ENCODE measurements around the gene SH2D6.
"Not testable (repeated sequence)": the region's sequence is repeated elsewhere in the genome, so short reads cannot be mapped to it uniquely, and the experiment has no call there.

The SH2D6 gene

DNA sequence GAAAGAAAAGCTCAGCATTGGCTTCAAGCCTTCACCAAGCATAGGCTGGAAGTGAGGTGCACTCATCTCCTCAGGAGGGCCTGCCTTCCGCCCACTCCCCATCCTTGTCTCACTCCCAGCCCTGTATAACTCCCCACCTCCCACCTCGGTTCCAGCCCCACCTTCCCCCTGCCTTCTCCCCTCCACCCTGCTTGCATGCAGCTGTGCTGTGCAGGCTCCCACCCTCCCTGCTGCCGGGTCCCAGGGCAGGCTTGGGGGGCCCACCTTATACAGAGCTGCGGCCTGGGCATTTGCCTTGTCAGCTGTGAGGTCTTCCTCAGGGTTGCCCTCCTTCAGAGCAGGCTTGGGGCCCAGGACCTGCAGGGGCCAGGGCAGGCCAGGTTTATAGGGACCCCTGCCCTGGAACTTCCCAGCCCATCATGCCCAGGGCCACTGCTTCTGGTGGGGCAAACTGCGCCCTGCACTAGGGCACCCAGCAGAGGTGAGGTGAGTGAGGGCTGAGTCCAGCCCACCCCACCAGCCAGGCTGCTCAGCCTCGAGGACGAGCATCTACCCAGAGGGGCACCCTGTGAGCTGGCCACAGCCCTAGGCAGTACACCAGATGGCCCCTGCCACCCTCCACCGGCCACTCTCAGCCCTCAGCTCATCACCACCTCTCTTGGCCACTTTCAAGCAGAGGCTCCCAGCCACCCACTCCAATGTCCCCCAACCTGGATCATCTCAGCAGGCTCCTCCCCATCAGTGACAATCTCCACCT is 19.9 kb upstream of the SH2D6 start:
- no peak for DNase-seq

- DNase-seq = no peak
These were observed 19.4 kb upstream of the SH2D6 start for GRCh38 chr2:85399183-85399455.

DNA sequence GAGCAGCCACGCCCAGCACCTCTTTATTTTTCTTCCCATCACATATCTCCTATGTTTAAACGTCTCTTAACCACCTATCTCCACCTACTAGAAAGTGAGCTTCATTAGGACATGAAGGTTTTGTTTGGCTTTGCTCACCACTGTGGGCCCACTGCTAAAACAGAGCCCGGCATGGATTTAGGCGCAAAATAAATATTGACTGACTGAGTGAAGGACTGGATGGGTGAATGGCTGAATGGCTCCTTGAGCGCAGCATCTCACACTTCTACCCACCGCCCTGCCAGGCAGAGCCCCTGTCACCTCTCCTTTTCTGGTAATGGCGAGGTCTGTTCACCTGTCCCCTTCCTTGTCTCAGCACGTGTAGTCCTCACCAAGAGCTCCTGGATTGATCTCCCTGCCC is 18.5 kb upstream of the SH2D6 start:
- DNase-seq = no peak

- DNase-seq = no peak
These were observed 17.7 kb upstream of the SH2D6 start for GRCh38 chr2:85400541-85401463.

DNA sequence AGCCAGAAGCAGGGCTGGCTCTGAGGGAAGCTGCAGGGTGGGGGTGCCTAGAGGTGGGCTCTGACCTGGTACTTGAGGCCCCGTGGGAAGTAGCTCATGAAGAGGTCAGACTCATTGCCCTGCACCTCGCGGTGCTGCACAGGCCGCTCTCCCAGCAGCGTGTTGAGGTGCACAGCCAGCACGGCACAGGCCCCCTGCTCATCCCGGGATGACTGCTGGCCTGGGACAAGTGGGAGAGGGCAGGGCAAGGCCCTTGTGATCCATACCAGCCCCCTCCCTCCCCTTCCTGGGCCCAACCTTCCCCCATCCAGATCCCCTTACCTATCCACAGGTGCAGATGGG is 17.1 kb upstream of the SH2D6 start:
- DNase-seq = no peak

DNA sequence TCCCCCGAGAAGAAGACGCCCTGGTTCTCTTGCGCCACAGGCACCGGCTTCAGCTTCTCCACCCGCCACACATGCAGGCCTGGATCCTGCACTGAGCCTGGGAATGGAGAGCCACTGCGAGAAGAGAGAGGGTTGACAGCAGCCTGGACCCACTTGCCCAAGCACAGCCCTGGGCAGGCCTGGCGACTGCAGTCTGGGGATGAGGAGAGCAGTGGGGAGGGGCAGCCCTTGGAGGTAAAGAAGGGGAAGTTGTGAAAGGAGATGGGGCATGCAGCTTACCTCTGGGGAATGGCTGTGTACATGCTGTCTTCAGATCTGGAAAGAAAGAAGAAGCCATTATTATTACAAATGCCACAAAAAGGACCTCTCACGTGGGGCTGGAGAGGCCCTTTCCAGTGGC is 16.7 kb upstream of the SH2D6 start:
- DNase-seq = no peak

- DNase-seq = peak in 3 of 5 donors; percentile 29 to 88 (median 52)
These were observed 13.1 kb upstream of the SH2D6 start for GRCh38 chr2:85405201-85406059.

GRCh38 chr2:85409845-85410583 is 8.5 kb upstream of the SH2D6 start, which contains the start of gene CAPG:
Gene CAPG (minus strand): TSS chr2:85410366. CDS start chr2:85402145, 8,221 bp downstream.
- DNase-seq = peak in 2 of 5 donors; percentile 33 to 43

GRCh38 chr2:85410584-85411404 is 7.7 kb upstream of the SH2D6 start:
- DNase-seq = no peak

DNA sequence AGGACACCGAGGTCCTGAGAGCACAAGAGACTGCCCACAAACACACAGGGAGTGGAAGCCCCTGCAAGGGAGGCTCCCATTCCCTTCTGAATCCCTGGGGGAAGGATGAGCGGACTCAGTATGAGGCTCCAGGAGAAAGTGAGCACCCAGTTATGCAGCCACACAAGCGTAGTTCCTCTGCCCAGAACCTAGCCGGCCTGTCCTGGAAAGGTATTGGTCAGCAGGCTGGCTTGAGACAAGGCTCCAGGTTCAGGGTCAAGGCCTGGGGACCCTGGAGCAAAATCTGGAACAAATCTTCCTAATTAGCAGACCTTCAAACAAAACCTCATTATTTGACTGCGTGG is 7.1 kb upstream of the SH2D6 start:
- DNase-seq = no peak

- no peak for DNase-seq
These were observed 4.7 kb upstream of the SH2D6 start for GRCh38 chr2:85413592-85414420.

DNA sequence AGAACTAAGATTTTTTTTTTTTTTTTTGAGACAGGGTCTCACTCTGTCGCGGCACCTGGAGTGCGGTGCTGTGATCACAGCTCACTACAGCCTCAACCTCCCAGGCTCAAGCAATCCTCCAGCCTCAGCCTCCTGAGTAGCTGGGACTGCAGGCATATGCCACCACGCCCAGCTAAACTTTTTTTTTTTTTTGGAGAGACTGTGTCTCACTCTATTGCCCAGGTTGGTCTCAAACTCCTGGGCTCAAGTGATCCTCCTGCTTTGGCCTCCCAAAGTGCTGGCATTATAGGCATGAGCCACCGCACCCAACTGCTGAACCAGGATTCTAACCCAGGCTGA is 4.1 kb upstream of the SH2D6 start:
- not testable (repeated sequence) for DNase-seq

DNA sequence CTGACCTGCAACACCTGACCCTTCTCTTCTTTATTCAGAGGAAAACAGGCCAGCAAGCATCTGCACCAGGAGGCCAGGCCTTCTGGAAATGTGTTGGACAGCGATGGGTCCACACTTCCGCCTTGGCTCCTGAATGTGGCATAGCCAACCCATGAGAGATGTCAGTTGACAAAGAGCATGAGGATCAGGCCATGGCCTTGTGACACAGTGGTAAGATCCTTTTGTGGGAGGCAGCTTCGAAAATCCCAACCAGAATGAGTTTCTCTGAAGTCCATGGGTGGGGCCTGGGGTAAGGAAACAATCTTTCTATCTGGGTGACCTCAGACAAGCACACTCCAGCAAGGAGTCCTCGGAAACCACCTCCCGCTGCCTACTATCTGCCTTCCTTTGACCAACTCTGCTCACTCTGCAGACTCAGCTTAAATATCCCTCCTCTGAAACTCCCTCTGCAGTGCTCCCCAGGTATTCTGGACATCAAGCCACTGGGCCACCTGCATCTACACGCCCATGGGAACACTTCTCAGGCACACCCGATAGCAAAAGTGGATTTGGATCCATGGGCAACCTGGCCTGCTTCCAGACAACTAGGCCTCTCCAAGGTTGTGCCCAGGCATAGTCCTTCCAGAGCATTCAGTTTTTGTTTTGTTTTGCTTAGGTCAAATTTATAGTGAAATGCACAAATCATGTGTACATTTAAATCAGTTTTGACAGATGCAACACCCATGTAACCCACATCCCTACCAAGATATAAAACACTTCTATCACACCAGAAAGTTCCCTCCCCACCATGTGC is 3.6 kb upstream of the SH2D6 start:
- DNase-seq = no peak

DNA sequence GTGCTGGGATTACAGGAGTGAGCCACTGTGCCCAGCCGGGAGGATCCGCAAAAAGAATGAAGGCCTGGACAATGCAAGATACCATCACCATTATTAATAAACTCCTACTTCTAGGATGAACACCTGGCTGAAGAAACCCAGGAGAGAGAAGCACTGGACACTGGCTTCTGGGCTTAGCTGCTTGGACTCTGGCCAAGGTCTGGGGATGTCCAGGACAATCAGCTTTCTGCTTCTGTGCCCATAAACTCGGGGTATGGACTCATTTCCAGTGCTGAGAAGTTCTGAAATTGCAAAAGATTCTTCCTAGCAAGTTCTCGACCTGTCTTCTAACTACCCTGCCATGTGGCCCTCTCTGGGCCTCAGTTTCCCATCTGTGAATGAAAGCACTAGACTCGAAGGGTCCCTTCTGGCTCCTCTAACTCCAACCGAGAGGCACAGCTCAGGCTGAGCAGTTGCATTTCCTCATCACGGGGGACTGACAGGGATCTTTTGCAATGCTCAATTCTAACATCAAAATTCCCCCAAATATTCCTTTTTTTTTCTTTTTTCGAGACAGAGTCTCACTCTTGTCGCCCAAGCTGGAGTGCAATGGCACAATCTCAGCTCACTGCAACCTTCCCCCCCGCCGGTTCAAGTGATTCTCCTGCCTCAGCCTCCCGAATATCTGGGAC is 2.4 kb upstream of the SH2D6 start:
- DNase-seq = no peak

- no peak for DNase-seq
These were observed 628 bp downstream of the SH2D6 start for GRCh38 chr2:85419009-85419675.

GRCh38 chr2:85420536-85421259 is 2.2 kb downstream of the SH2D6 start:
- peak; percentile 72 to 87 (median 83) for DNase-seq

DNA sequence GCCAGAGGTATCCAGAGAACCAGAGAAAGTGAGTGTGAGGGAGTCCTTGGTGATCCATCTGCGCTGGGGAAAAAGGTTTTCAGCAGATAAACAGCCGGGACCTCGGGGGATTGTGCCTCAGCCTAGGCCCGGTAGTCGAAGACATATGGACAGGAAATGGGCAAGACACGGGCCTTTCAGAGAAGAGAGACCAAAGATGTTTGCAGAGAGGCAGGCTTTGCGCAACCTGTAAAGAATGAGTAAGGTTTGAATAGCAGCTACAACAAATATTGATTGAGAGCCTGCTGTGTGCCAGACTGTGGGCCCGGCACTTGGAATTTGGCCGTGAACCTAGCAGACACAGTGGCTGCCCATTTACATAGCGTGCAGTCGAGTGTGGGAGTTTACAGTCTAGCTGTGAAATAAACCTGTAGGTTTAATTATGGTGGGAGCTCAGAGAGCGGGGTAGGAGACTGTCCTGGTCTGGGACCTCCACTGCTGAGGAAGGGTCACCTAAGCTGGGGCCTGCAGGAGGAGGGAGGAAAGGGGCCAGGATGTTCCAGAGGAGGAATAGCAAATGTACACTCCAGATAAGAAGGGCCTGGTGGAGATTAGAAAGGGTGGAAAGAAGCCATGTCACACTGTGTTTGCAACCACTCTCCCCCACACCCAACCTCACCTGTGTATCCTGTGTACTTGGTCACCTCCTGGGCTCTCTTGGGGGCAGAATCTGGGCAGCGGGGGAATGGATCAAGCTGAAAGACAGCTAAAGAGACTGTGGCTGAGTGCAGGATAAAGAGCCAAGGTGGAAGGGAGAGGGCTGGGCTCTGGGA is 3.0 kb downstream of the SH2D6 start:
- DNase-seq = no peak
